ENCODE data around the gene ILF3. TPM values are rescaled to one million over a fixed set of nuclear protein-coding genes. Genes with fewer than 3 reads are reported as not detected.
A peak's percentile ranks its signal among the peaks of the same experiment; 100 is the strongest.

The ILF3 gene
- total RNA-seq, 2 donors from 2014 or later = 286 to 439 TPM

DNA sequence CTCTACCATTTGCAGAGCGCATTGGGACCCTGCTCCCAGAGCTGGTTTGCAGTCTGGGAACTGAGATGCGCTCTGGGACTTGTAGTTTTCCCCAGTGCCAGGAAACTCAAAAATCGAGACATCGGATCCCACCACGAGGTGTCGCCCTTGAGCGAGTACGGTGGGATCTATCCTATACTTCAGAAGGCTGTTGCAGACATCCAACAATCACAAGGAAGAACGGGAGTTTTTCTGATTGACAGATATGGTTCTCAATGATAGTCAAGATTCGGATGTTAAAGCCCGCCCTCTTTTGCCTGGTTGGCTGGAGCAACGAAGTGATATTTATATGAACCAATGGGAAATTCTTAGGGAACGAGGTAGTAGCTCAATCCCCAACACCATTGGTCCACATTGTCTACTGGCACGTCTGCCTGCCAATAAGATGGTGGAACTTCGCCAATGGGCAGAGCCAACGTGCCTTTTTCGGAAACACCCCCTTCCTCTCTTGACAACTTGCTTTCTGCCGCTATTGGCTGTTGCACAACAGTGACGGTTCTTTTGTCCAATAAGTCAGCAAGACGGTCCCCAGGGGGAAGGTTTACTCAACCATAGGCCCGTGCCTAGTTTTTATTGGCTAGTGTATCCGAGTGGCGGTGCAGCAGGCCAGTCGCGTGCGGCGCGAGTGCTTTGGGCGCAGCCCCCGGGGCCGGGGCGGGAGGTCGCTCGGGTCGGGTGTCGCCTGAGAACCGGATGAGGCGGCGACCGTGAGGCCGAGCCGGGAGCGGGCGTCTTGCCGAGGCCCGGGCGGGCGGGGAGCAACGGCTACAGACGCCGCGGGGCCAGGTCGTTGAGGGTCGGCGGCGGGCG, 63.4 kb downstream of the ILF3 start, which contains the start of gene DNM2:
DNM2 (plus strand) TSS at position 724 of the 849 bp plus-strand sequence. CDS start 164 bp downstream, outside the sequence.
- H3K36me3 Mint-ChIP-seq (ENCODE audit: low read depth) = peaks cover 8% of the 10 kb centered on the region
- H3K4me1 Mint-ChIP-seq = peaks cover 6% of the 10 kb centered on the region
- no peaks in the 10 kb centered on the region for H3K27me3 Mint-ChIP-seq
- peak within 1 kb of the TSS; percentile 97 for H3K27ac Mint-ChIP-seq
- ATAC-seq (replicated peaks) = peak; percentile 92
- no peaks in the 10 kb centered on the region for H3K9me3 Mint-ChIP-seq
- peak within 1 kb of the TSS; percentile 97 for H3K4me3 Mint-ChIP-seq

DNA sequence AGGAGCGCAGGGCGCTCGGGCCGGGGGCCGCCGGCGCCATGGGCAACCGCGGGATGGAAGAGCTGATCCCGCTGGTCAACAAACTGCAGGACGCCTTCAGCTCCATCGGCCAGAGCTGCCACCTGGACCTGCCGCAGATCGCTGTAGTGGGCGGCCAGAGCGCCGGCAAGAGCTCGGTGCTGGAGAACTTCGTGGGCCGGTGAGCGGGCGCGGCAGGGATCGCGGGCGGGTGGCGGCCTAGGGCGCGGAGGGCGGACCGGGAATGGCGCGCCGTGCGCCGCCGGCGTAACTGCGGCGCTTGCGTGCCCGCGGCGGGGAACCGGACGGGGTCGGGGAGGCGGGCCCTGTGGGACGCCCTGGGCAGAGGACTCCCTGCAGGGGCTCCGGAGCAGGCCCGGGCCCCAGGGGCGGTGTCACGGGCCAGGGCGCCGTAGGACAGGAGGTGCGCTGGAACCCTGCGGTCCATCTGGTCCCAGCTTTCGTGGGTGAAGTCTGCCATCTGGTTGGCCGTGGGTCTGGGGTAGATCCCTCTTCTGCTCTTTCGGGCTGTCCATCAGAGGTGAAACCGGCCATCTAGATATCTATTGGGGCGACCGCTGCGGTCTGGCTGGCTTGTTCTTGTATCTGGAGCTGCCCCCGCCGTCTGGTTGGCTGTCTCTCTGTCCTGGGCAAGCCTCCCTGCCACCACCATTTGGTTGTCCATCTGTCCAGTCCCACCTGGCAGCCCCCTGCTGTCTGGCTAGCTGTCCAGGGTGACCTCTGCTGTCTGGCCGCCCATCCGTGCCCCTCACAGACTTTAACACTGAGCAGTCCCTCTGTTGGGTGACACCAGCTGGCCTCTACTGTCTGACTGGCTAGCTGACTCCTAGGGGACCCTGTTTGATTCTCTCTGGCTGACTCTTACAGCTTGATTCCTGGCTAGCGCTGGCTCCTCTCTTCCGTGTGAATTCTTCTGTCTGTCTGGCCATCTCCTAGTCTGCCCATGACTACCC, 64.4 kb downstream of the ILF3 start:
- H3K9me3 Mint-ChIP-seq = no peaks in the 10 kb centered on the region

DNA sequence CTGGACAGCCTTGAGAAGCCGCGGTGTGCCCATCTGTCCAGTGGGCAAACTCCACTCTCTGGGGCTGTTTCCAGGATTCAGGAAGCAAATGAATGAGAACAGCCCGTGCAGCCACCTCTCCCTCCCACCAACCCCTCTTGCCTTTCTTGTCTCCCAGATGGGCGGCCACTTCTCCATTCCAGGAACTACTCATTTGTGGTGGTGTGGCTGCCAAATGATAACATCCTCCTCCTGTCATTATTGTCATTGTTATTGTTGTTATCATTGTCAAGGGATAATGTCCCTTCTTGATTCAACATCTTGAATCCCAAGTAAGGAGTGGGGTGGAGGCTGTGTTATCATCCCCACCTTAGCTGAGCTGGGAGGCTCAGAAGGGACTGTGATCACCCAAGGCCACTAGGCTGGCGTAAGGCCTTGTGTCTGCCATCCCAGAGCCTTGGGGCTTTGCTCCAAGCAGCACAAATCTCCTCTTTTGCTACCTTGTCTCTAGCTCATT, 65.4 kb downstream of the ILF3 start:
- H3K27ac Mint-ChIP-seq = peak overlapping the region; percentile 97
- peaks cover 14% of the 10 kb centered on the region for H3K36me3 Mint-ChIP-seq (ENCODE audit: low read depth)
- H3K4me3 Mint-ChIP-seq = peak overlapping the region; percentile 97
- H3K4me1 Mint-ChIP-seq = peaks cover 6% of the 10 kb centered on the region
- no peaks in the 10 kb centered on the region for H3K27me3 Mint-ChIP-seq
- no peaks in the 10 kb centered on the region for H3K9me3 Mint-ChIP-seq
- ATAC-seq (replicated peaks) = no peak

More for the DNA sequence above, 64.4 kb downstream of the ILF3 start:
- Mint-ChIP-seq H3K4me3 (peak overlapping the region; percentile 97), H3K27ac (peak overlapping the region; percentile 97), H3K27me3 (no peaks in the 10 kb centered on the region), H3K36me3 (ENCODE audit: low read depth) (peaks cover 11% of the 10 kb centered on the region), H3K4me1 (peaks cover 6% of the 10 kb centered on the region)
- peak; percentile 12 for ATAC-seq (replicated peaks)

DNA sequence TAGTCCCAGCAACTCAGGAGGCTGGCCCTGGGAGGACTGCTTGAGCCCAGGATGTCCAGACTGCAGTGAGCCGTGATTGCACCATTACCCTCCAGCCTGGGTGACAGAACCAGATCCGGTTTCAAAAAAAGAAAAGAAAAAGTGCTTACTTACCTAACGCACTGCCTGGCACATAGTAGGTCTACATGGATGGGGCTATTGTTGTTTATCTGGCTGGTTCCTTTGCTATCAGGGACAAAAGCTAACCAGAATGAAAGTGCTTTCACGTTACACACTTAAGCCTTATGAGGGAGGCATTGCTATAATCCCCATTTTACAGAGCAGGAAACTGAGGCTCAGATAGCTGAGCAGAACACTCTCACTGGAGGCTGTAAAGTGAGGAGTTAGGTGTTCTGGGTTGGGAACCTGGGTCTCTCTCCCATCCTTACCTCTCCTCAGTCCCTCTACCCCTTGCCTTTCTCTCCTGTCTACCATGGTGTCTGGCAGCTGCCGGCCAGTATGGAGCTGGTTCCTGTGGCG, 66.5 kb downstream of the ILF3 start:
- H3K9me3 Mint-ChIP-seq = no peaks in the 10 kb centered on the region
- no peak overlapping the region for H3K27ac Mint-ChIP-seq
- peaks cover 22% of the 10 kb centered on the region for H3K36me3 Mint-ChIP-seq (ENCODE audit: low read depth)
- no peak for ATAC-seq (replicated peaks)
- H3K27me3 Mint-ChIP-seq = no peaks in the 10 kb centered on the region
- peak overlapping the region; percentile 97 for H3K4me3 Mint-ChIP-seq
- peaks cover 6% of the 10 kb centered on the region for H3K4me1 Mint-ChIP-seq

DNA sequence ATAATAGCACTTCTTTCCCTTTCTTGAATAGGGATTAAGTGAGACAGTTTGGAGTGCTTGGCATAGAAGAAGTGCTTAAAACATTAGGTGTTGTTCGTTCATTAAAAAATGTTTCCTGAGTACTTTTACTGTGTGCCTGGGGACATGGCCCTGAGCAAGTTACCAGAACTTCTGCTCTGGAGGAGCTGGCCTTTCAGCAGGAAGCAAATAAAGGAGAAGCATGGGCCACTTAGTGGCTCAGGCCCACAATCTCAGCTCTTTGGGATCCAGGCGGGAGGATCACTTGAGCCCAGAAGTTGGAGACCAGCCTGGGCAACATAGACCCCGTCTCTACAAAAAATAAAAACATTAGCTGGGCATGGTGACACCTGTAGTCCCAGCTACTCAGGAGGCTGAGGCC, 69.4 kb downstream of the ILF3 start:
- H3K27me3 Mint-ChIP-seq = no peaks in the 10 kb centered on the region
- no peak for ATAC-seq (replicated peaks)
- peak overlapping the region; percentile 41 for H3K27ac Mint-ChIP-seq
- H3K36me3 Mint-ChIP-seq (ENCODE audit: low read depth) = peaks cover 34% of the 10 kb centered on the region
- H3K4me3 Mint-ChIP-seq = no peak overlapping the region
- peaks cover 20% of the 10 kb centered on the region for H3K4me1 Mint-ChIP-seq
- H3K9me3 Mint-ChIP-seq = no peaks in the 10 kb centered on the region

DNA sequence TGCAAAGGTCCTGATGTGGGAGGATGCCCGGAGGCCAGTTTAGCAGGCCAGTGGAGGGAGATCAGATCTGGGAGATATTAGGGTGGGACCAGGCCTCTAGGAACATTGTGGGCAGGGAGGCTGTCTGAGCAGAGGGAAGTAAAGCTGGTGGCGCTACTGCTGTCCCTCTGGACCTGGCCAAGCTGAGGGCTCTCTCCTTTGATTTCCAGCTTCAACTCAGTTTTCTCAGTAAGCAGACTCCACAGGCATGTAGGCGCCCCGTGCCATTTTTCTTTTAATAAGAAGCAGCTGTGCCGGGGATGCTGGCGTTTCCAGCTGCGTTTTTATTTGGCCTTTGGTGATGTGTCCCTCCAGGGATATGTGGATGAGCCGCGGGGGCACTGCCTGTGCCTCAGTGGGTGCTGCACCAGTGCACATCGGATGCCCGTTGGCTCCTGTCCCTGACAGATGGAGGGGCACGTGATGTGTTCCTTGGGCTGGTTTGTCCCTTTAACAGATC, 70.5 kb downstream of the ILF3 start:
- no peaks in the 10 kb centered on the region for H3K9me3 Mint-ChIP-seq
- peak overlapping the region; percentile 41 for H3K27ac Mint-ChIP-seq
- H3K4me3 Mint-ChIP-seq = no peak overlapping the region
- H3K4me1 Mint-ChIP-seq = peaks cover 21% of the 10 kb centered on the region
- H3K36me3 Mint-ChIP-seq (ENCODE audit: low read depth) = peaks cover 34% of the 10 kb centered on the region
- ATAC-seq (replicated peaks) = no peak
- no peaks in the 10 kb centered on the region for H3K27me3 Mint-ChIP-seq

DNA sequence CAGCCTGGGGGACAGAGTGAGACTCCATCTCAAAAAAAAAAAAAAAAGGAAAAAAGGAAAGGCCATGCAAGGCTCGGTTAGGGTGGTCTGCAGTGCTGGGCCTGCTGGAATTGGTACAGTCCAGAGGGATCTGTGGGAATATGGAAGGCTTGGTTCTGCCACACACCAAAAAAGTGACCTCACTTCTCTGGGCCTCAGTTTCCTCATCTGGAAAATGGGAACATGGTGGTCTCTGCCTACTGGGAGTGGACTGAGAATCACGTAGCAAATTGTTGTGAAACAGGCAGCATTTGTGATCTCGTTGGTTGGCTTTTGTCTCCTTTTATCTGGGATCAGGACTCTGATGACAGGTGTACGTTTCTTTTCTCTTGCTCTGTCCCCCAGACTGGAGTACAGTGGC, 71.3 kb downstream of the ILF3 start:
- ATAC-seq (replicated peaks) = no peak
- no peak overlapping the region for H3K4me3 Mint-ChIP-seq
- H3K27ac Mint-ChIP-seq = no peak overlapping the region
- H3K9me3 Mint-ChIP-seq = no peaks in the 10 kb centered on the region
- H3K36me3 Mint-ChIP-seq (ENCODE audit: low read depth) = peaks cover 34% of the 10 kb centered on the region
- H3K27me3 Mint-ChIP-seq = no peaks in the 10 kb centered on the region
- peaks cover 17% of the 10 kb centered on the region for H3K4me1 Mint-ChIP-seq

DNA sequence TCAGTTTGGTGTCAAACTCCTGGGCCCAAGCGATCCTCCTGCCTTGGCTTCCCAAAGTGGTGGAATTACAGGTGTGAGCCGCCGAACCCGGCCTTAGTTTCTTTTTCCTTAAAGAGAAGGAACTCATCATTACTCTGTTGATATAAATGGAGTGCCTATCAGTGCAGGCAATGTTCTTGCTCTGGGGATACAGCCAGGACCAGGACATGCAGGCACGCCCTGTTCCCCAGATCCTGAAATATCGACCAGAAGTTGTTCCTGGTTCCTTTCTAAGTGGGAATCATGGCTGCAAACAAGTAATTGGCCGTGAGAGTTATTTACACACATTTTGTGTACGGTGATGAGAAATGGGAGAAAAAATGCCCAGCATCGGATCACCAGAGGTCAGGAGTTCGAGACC, 72.1 kb downstream of the ILF3 start:
- H3K4me1 Mint-ChIP-seq = peaks cover 17% of the 10 kb centered on the region
- no peaks in the 10 kb centered on the region for H3K27me3 Mint-ChIP-seq
- no peak overlapping the region for H3K4me3 Mint-ChIP-seq
- H3K9me3 Mint-ChIP-seq = no peaks in the 10 kb centered on the region
- ATAC-seq (replicated peaks) = no peak
- peak overlapping the region; percentile 38 for H3K27ac Mint-ChIP-seq
- H3K36me3 Mint-ChIP-seq (ENCODE audit: low read depth) = peaks cover 34% of the 10 kb centered on the region

DNA sequence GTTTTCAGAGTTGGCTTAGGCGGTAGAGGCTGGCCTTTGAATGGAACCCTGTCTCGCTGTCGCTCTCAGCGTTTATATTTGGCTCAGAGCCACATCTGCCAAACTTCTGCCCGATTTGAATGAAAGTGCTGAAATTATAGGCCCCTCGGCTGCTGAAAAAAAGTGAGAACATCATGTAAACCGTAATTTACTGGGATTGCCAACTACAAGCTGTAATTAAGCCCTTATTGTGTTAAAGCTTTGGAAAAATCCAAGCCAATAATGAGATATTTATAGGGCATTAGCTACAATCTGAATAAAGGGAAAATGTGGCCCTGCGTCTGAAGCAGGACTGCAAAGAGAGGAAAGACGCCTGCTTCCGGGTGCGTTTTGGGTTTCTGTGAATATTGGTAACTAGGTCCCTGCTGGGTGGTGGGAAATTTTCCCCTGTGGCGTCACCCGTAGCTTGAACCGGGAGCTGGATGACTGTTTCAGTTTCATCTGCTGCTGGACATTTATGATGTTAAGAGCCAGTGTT, 73.6 kb downstream of the ILF3 start:
- Mint-ChIP-seq H3K27ac (peak overlapping the region; percentile 71), H3K4me3 (no peak overlapping the region), H3K4me1 (peaks cover 17% of the 10 kb centered on the region), H3K9me3 (no peaks in the 10 kb centered on the region), H3K36me3 (ENCODE audit: low read depth) (peaks cover 34% of the 10 kb centered on the region), H3K27me3 (no peaks in the 10 kb centered on the region)
- ATAC-seq (replicated peaks) = no peak

DNA sequence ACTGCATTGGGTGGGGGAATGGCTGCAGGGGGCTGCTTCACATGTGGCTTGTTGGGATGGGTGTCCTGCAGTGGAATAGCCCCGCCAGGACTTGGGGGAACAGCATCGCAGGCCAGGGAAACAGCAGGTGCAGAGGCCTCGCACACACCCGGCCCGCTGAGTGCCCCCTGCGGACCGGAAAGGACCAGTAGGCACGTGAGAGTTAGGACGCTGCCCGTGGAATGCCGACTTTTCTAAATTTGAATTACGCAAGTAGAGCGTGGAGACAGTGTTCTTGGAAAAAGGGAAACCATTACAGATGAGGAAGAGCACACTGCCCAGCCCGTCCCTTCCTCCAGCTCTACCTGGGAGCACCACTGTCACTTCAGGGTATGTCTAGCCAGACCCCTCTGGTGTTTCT, 75.3 kb downstream of the ILF3 start:
- Mint-ChIP-seq H3K27ac (no peak overlapping the region), H3K36me3 (ENCODE audit: low read depth) (peaks cover 23% of the 10 kb centered on the region), H3K4me1 (peaks cover 17% of the 10 kb centered on the region), H3K27me3 (no peaks in the 10 kb centered on the region), H3K4me3 (no peak overlapping the region), H3K9me3 (no peaks in the 10 kb centered on the region)
- ATAC-seq (replicated peaks) = no peak

DNA sequence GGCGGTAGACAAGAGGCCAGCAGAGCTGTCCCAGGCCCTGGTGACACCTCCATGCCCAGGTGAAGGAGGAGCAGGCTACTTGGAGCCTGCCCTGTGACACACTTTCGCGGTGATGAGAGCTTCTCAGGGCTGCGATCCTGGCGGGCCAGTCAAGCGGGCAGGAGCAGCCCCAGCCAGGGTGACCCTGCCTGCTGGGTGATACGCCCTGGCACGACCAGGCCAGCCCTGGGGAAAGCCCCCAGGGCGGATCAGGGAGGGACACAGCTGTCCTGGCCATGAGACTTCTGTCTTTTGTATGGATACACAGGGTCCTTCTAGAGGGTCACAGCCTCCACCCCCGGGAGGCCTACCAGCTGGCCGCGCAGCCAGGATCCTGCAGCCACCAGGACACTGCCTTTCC, 76.8 kb downstream of the ILF3 start:
- Mint-ChIP-seq H3K4me1 (peaks cover 17% of the 10 kb centered on the region), H3K4me3 (peak overlapping the region; percentile 77), H3K9me3 (no peaks in the 10 kb centered on the region), H3K36me3 (ENCODE audit: low read depth) (peaks cover 12% of the 10 kb centered on the region), H3K27me3 (no peaks in the 10 kb centered on the region), H3K27ac (peak overlapping the region; percentile 88)
- no peak for ATAC-seq (replicated peaks)

DNA sequence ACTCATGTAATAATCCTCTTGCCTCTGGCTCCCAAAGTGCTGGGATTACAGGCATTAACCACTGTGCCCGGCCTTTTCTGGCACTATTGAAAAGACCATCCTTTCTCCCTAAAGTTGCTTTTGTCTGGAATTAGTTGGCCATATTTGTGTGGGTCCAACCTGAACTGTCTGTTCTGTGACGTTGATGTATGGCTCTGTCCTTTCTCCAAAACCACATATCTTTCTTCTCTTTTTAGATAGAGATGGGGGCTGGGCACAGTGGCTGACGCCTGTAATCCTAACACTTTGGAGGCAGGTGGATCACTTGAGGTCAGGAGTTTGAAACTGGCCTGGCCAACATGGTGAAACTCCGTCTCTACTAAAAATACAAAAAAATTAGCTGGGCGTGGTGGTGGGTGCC, 81.6 kb downstream of the ILF3 start:
- Mint-ChIP-seq H3K4me1 (peaks cover 10% of the 10 kb centered on the region), H3K36me3 (ENCODE audit: low read depth) (peaks cover 10% of the 10 kb centered on the region)

DNA sequence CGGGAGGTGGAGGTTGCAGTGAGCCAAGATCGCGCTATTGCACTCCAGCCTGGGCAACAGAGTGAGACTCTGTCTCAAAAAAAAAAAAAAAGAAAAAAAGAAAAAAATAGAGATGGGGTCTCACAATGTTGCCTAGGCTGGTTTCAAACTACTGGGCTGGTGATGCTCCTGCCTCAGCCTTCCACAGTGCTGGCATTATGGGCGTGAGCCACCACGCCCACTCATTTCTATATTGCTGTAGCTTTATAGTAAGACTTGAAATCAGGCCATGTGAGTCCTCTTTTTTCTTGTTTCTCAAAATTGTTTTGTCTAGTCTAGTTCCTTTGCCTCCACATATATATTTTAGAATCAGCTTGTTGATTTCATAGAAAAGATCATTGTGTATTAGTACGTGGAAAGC, 82.0 kb downstream of the ILF3 start:
- Mint-ChIP-seq H3K4me3 (no peak overlapping the region), H3K4me1 (peaks cover 14% of the 10 kb centered on the region), H3K27ac (peak overlapping the region; percentile 46)

More for the DNA sequence above, 81.6 kb downstream of the ILF3 start:
- no peak for ATAC-seq (replicated peaks)
- no peaks in the 10 kb centered on the region for H3K27me3 Mint-ChIP-seq
- H3K4me3 Mint-ChIP-seq = no peak overlapping the region
- no peaks in the 10 kb centered on the region for H3K9me3 Mint-ChIP-seq
- H3K27ac Mint-ChIP-seq = no peak overlapping the region

More for the DNA sequence above, 82.0 kb downstream of the ILF3 start:
- Mint-ChIP-seq H3K36me3 (ENCODE audit: low read depth) (peaks cover 10% of the 10 kb centered on the region), H3K9me3 (no peaks in the 10 kb centered on the region), H3K27me3 (no peaks in the 10 kb centered on the region)
- ATAC-seq (replicated peaks) = no peak
